Transverse colon (tissue), 4 donors: Measurements from ENCODE around the gene TTLL6.

ENCODE experiments used
- EP300 ChIP-seq: sonication (generic); formaldehyde crosslinking; IDR thresholded peaks from one replicate; pipeline ENCODE4 v1.6.1; 2017; ENCODE audit warnings: antibody characterized with exemption, low read depth
- POLR2A ChIP-seq: fragments of 450-650 bp; IDR thresholded peaks from one replicate; pipeline ENCODE4 v1.6.1; 2016; ENCODE audit warnings: antibody characterized with exemption, mild to moderate bottlenecking, moderate library complexity
- POLR2AphosphoS5 ChIP-seq, 3 donors: sonication (generic); formaldehyde crosslinking; IDR thresholded peaks; one replicate each; pipeline ENCODE4 v1.6.1; 2016; ENCODE audit warnings: antibody characterized with exemption in 3 of 3
- TF ChIP-seq, protein P1 (sequence below), 5 experiments: fragments of 200-600 bp in 3 of 5; fragments of 450-650 bp in 2 of 5; sonication (generic) in 3 of 5; IDR thresholded peaks; 1 replicate in 2 of 5; 2 replicates in 3 of 5; pipeline ENCODE4 v1.5.1; 2016 to 2017; ENCODE audit warnings: antibody characterized with exemption in 5 of 5, inconsistent platforms in 3 of 5, mild to moderate bottlenecking in 2 of 5, moderate library complexity in 1 of 5

- TF ChIP-seq POLR2AphosphoS5 (IDR thresholded peaks at IDR 0.05): no peak
- TF ChIP-seq, protein P1, sequence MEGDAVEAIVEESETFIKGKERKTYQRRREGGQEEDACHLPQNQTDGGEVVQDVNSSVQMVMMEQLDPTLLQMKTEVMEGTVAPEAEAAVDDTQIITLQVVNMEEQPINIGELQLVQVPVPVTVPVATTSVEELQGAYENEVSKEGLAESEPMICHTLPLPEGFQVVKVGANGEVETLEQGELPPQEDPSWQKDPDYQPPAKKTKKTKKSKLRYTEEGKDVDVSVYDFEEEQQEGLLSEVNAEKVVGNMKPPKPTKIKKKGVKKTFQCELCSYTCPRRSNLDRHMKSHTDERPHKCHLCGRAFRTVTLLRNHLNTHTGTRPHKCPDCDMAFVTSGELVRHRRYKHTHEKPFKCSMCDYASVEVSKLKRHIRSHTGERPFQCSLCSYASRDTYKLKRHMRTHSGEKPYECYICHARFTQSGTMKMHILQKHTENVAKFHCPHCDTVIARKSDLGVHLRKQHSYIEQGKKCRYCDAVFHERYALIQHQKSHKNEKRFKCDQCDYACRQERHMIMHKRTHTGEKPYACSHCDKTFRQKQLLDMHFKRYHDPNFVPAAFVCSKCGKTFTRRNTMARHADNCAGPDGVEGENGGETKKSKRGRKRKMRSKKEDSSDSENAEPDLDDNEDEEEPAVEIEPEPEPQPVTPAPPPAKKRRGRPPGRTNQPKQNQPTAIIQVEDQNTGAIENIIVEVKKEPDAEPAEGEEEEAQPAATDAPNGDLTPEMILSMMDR (IDR thresholded peaks at IDR 0.05): no peak
- TF ChIP-seq POLR2A: no peak
- no peak for TF ChIP-seq EP300
Observed at GRCh38 chr17:48738424-48738802, 78.6 kb downstream of the TTLL6 start.
